NCI-H2196 (cell line): ENCODE results near the gene UBAP1.
"Not testable (repeated sequence)": the region's sequence is repeated elsewhere in the genome, so short reads cannot be mapped to it uniquely, and the experiment has no call there.

Experiments used
- DNase-seq: peaks from one replicate; lab custom pipeline; 2025; ENCODE audit not compliant: unreplicated experiment; lab: John Stamatoyannopoulos, UW

Gene UBAP1

DNA sequence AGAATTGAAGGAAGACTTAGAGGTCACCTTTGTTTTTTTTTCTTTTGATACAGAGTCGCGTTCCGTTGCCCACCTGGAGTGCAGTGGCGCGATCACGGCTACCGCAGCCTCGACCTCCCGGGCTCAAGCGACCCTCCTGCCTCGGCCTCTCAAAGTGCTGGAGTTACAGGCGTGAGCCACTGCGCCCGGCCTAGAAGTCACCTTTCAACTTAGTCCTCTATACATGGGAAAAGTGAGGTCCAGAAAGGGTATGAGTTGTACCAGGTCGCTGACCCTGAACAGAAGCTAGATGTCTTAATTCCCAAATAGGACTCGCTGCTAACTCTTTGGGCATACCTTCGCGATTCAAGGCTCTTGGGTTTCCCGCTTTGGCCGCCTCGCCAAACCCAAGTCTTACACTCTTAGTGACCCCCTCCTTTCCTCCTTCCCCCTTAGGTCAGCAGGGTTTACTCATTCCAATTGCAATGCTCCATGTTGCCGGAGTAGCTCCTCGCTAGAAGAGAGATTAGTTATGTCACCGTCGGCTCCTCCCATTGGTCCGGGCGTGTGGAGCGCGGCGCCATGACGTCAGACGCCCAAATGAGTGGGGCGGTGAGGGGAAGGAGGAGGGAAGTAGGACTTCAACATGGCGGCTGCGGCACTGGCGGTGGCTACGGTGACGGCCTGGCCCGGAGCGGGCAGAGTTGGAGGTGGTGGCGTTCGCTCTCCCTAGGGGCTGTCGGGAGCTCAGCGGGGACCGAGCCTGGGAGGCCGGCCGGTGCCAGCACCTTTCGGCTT is at the start of gene UBAP1:
TSS of gene UBAP1 (plus strand) at position 608 of the 777 bp plus-strand sequence. CDS start 41,872 bp downstream, outside the sequence.
- peak; percentile 98 for DNase-seq

DNA sequence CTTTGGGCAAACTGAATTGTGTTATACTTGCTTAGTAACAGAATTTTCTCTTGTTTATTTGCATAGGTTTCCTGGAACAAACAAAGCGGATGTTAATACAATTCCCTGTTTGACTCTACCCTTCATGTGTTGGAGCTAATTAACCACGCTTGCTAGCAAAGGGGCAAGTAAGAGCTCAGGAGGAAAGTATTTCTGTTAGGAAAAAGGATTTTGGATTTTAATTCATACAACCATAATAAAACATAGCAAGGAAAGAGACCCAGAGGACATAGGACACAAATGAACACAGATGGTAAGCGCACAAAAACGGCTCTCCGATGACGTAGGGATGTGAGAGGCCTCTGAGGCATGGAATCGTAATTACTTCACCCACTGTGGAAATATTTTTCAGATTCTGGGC is 47.3 kb upstream of the UBAP1 start:
- no peak for DNase-seq

DNA sequence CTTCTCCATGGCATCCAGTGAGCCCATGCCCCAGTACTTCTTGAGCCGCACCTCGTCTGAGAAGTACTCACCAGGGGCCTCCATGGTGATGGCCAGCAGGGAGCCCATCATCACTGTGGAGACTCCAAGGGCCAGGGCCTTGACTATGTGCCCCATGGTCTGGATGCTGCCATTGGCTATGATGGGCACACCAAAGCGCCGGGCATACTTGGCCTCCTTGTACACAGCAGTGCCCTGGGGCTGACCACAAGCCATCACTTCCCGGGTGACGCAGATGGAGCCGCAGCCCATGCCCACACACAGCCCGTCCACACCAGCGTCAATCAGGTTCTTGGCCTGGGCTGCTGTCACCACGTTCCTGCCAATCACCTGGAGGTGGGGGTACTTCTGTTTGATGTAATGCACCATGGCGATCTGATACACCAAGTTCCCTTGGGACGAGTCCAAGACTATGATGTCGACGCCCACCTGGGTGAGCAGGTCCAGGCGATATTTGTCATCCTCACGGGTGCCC is 45.4 kb upstream of the UBAP1 start:
- DNase-seq = no peak

DNA sequence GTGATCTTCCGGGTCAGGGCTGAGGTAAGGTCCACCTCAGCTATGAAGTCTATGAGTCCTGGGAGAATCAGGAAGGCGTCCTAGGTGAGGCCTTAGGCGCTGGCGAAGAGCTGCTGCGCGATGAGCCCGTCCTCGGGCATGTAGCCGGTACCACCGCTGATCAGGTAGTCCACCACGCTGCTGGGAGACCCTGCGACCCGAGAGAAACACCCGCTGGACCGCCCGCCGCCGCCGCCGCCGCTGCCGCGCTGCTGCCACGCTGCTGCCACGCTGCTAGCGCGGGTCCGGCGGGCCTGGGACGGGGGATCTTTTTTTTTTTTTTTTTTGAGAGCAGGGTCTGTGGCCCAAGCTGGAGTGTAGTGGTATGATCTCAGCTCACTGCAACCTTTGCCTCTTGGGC is 44.3 kb upstream of the UBAP1 start:
- no peak for DNase-seq

DNA sequence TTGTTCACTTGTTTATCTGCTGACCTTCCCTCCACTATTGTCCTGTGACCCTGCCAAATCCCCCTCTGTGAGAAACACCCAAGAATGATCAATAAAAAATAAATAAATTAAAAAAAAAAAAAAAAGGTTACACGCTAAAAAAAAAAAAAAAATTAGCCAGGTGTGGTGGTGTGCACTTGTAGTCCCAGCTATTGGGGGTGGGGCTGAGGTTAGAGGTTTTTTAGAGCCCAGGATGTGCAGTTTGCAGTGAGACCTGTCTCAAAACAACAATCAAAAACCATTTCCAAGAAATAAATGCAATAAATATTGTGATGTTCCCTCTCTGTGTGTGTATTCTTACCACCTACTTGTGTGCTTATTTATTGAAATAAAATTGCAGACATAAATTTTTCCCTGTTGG is 40.2 kb upstream of the UBAP1 start:
- DNase-seq = not testable (repeated sequence)

DNA sequence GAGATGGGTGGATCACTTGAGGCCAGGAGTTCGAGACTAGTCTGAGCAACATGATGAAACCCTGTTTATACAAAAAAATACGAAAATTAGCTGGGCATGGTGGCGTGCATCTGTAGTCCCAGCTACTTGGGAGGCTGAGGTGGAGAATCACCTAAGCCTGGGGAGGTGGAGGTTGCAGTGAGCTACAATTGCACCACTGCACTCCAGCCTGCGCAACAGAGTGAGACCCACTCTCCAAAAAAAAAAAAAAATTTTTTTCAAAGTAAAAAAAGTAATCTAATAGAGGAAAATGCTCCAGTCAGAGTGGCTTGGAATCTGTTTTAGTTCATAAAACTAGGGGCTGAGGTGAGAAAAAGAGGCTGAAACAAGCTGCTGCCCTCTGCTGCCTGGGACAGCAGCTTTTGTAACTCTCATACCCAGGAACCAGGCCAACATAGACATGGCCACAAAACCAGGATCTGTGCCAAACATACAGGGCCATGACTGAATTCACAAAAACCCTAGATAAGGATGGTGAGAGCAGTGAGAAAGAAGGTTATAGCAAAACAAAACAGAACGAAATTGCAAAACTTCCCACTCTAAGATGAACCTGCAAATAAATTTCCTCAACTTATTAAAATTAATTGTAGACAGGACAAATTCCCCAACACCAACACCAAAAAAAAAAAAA is 39.2 kb upstream of the UBAP1 start:
- DNase-seq = peak; percentile 70

DNA sequence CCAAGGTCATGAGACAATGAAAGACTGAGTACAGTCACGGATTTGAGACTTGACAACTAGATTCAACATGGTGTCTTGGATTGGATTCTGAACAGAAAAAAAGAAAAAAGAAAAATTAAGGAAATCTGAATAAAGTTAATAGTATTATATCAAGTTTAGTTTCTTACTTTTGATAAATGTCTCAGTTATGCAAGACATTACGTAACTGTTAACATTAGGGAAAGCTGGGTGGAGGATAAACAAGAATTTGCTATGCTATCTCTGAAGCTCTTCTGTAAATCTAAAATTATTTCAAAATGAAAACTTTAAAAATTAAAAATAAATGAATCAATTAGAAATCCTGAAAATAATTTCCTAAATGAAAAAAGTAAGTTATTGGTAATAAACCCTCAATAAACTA is 38.0 kb upstream of the UBAP1 start:
- DNase-seq = no peak

DNA sequence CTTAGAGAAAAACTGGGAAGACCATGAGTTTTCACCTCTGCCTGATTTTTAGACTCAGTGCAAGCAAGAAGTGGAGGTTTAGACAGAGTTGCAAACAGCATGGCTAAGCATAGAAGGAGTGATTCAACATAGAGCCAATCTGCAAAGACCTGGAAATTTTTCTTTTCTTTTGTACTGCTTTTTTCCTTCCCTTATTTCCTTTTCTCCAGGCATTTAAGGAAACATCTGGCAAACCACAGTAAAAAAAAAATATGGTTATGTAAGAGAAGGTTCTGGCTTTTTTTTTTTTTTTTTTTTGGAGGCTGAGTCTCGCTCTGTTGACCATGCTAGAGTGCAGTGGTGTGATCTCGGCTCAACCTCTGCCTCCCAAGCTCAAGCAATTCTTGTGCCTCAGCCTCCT is 35.7 kb upstream of the UBAP1 start:
- no peak for DNase-seq

DNA sequence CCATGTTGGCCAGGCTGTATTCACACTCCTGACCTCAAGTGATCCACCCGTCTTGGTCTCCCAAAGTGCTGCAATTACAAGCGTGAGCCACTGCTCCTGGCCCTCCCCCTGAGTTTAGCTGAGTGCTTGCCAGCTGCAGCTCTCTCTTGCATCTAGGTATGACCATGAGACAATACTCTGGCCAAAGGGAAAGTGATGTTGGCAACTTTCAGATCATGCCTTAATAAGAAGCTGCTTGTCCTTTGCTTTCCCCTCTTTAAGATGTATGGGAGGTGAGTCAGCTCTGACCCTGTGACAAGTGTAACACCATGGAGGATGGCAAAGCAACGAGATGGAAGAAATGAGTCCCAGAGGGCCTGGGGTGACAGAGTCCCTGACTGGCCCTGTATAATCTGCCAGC is 33.7 kb upstream of the UBAP1 start:
- DNase-seq = peak; percentile 14

DNA sequence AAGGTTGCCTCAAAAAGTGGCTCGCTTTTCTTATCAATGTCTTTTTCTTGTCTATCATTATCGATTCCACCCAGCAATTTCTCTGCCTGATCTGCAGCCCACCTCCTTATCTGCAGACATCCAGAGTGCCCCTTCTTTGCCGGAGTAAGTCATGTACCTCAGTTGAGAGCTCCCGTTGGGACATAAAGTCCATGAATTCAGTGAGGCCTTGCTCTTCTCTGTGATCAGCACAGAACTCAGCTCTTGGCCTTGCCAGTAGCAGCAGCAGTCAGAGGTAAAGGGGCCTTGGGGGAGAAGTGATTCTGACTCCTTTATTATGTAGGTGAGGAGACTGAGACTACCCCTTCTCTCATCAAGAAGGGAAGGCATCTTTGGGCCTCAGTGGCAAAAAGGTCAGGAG is 27.4 kb upstream of the UBAP1 start:
- no peak for DNase-seq

DNA sequence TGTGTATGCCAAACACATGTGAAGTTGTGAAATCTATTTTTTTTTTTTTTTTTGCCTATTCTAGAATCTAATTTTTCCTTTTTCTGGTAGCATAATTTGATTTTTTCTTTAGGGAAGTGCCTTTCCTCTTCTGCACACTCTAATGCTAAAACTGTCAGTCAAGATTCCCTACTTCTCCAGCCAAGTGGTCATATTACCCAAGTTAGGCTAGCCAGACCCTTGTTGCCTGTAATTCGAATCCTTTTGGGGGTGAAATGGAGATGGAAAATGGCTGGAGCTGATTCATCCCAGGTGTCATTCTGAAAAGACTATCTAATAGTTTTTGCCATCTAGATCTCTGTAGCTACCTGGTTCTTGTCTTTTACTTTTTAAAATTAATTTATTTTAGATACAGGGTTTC is 24.8 kb upstream of the UBAP1 start:
- DNase-seq = no peak

DNA sequence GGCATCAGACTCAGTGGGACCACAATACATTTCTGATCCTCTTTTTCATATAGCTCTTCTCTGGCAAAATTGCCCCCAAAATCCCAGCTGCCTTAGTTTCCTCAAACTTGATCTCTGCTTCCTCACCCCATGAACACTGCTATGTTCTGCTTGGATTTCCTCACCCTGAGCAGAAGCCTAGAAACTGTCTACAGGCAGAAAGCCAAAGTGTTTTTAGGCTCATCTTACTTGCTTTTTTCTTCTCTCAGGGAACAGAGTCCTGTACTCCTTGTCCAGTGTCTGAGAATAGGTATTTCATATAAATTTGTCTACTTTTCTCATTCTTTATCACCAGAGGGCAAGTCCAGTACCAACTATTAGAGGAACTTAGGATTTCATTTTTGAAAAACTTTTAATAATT is 21.5 kb upstream of the UBAP1 start:
- DNase-seq = no peak

DNA sequence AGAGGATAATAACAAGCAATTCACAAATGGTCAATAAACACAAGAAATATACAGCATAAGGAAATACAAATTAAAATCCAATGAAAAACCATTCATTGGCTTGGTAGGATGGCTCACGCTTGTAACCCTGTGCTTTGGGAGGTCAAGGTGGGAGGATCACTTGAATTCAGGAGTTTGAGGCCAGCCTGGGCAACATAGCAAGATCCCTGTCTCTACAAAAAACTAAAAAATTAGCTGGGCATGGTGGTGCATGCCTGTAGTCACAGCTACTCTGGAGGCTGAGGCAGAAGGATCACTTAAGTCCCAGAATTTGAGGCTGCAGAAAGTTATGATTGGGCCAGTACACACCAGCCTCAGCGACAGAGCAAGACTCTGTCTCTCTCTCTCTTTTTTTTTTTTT is 20.9 kb upstream of the UBAP1 start:
- no peak for DNase-seq

DNA sequence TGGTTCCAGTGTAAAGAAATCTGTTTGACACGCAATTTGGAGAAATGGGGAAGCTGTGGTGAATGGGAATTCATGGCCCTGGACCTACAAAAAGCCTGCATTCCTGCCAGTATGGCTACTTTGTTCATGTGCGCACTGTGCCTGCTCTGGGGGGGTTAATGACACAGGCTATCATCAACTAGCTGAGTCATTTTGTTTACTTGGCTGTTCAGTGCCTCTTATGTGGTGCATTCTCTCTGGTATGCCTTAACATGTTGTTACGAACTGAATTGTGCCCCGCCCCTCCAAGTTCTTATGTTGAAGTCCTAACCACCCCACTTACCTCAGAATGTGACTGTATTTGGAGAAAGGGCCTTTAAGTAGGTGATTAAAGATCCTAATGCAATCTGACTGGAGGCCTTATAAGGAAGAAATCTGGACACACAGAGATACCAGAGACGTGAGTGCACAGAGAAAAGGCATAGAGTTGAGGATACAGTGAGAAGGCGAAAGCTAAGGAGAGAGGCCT is 20.4 kb upstream of the UBAP1 start:
- peak; percentile 56 for DNase-seq

DNA sequence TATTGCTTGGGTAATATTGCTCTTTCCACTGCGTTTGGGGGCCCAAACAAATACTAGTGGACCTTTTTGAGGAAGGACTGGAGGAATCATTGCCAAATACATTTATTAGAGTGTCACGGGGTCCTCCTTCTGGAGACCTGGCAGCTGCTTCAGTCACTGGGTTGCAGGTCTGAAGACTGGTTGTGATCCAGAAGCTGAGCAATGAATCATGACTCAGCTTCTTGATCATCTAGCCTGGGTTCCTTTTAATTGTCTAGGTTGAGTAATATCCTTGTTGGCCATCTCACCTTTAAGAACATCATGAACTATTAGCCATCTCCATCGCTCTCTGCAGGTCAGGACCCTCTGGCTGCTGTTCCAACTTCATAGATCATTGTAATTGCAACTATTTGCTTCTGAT is 15.4 kb upstream of the UBAP1 start:
- no peak for DNase-seq

DNA sequence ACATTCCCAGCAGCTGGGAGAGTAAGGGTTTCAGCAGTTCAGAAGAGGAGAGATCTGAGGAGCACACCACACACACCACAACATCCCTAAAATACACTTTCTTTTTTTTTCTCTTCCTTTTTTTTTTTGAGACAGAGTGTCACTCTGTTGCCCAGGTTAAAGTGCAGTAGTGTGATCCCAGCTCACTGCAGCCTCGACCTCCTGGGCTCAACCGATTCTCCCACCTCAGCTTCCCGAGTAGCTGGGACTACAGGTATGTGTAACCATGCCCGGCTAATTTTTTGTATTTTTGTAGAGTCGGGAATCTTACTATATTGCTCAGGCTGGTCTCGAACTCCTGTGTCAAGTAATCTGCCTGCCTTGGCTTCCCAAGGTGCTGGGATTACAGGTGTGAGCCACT is 9.7 kb upstream of the UBAP1 start:
- DNase-seq = no peak

DNA sequence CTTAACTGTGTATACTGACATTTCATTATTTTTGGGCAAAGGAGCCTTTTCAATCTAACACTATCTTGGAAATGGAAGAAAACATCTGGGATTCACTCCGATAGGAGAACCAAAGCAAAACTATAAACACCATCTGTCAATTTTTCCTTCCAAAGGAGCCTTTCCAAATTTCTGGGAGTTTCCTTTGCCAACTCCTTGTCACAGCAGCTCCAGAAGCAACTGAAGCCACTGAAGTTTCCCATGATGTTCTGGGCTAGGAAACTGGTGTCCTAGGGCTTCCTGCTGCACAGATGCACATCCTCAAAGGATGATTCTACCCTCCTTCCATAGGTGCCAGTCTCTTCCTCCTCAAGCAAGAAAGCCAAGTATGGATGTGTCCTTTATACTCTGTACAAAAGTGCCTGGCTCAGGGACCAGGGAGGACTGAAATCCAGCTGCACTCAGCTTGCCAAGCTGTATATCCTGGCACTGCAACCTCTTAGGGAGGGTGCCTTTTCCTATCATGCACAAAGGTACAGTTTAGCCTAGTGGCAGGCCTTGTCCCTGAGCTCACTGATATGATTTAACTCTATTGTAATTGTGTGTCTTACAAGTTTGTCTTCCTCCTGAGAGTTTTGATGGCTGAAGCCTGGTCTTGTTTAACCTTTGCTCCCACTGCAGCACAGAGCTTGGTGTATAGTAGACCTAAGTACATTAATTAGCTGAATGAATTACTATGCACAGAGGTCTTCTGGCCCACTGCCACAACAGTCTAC is 8.4 kb upstream of the UBAP1 start:
- DNase-seq = no peak

DNA sequence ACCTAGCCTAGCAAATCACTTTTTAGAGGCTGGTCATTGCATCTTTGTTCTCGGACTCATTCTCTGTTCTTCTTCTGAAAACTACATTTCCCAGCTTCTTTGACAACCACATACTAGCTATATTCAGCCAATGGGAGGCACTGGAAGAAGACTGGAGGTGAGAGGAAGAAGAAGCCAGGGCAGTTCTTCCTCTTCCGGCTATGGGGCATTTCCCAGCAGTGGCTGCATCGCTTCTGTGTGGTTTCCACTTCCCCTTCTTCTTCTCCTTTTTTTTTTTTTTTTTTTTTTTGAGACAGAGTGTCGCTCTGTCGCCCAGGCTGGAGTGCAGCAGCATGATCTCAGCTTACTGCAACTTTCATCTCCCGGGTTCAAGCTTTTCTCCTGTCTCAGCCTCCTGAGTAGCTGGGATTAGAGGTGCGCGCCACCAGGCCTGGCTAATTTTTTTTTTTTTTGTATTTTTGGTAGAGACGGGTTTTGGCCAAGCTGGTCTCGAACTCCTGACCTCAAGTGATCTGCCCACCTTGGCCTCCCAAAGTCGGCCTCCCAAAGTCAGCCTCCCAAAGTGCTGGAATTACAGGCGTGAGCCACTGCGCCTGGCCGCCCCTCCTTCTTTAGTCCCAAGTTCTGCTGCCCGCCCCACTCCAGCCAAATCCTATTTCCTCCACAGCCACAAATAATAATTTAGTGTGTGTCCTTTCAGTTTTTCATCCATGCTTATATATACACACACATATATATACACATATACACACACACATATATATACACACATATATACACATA is 6.9 kb upstream of the UBAP1 start:
- no peak for DNase-seq

DNA sequence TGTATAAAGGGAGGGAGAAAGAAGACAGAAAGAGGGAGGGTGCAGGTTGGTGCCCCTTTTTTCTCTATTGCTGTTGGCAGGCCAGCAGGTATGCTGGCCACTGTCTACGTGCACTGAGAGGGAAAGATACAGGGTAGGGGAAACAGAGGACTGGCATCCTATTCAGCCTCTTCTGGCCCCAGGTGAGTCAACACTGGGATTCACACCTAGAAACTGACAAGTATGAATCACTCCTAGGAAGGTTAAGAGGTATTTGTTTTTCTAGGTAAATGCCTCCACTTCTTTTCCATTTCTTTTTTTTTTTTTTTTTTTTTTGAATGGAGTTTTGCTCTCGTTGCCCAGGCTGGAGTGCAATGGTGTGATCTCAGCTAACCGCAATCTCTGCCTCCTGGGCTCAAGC is 2.8 kb upstream of the UBAP1 start:
- DNase-seq = no peak

DNA sequence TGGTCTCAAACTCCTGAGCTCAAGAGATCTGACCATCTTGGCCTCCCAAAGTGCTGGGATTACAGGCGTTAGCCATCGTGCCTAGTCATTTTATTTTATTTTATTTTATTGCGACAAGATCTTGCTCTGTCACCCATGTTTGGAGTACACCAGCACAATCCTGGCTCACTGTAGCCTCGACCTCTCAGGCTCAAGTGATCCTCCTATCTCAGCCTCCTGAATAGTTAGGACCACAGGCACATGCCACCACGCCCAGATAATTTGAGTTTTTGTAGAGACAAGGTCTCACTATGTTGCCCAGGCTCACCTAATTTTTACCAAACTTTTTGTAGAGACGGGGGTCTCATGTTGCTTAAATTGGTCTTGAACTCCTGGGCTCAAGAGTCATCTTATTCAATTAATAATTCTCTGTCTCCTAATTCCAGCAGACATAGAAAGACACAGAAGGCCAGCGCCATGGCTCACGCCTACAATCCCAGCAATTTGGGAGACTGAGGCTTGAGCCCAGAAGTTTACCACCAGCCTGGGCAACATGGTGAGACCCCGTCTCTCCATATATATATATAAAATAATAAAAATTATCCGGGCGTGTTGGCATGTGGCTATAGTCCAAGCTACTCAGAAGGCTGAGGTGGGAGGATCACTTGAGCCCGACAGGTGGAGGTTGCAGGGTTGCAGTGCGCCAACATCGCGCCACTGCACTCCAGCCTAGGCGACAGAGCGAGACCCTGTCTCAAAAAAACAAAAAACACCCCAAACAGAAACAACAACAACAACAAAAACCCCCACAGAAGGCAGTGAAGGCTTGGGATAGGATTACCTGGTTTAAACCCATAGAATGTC is 1.0 kb upstream of the UBAP1 start:
- DNase-seq = no peak
